Choroid plexus epithelial cell (primary cell): ENCODE measurements around the gene CCZ1.
"Not testable (repeated sequence)": the region's sequence is repeated elsewhere in the genome, so short reads cannot be mapped to it uniquely, and the experiment has no call there.

Source experiments
- DNase-seq: peaks from one replicate; pipeline ENCODE4 v3.0.0-alpha.2; 2010; ENCODE audit warnings: low read depth
- H3K4me3 ChIP-seq: 2 replicates; pipeline ENCODE4 v1.5.1; 2011; ENCODE audit warnings: low read depth, mild to moderate bottlenecking, control low read depth, low read length, moderate library complexity
- TF ChIP-seq, protein P1 (sequence below): conservative IDR thresholded peaks from 2 replicates; pipeline ENCODE4 v1.5.1; 2011; ENCODE audit warnings: low read depth, mild to moderate bottlenecking, control low read depth, inconsistent platforms, low read length, moderate library complexity

CCZ1 gene

DNA sequence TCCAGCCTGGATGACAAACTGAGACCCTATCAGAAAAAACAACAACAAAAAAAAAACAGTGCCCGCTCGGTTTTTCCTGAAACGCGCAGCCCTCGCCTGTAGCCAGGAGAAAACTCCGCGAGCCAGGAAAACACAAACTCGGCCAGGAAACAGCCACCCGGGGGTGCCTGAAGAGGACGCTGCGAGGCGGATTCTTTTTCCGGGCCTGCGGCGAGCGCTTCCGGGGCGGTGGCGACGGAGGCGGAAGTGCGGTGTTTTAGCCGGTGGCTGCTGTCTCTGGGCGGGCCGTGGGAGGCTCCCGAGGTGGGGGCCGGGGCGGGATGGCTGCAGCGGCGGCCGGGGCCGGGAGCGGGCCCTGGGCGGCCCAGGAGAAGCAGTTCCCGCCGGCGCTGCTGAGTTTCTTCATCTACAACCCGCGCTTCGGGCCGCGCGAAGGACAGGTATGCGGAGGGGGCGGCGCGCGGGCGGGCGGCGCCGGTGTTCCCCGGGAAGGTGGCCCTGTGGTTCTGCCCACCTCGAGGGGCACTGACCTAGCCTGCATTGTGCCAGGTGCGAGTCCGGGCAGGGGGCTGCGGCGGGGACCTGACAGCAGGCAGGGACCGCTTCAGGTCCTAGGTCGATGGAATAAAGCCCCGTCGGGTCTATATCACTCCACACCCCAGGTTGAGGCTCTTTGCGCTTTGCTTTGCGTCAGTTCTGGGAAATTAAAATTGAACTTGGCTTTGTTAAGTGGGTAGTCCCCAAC lies at the start of gene CCZ1:
Gene CCZ1, plus strand, starts transcription at position 254 of the 745 bp plus-strand sequence. Its CDS starts 67 bp downstream, at position 321.
- peak within 1 kb of the TSS; percentile 49 for H3K4me3 ChIP-seq
- TF ChIP-seq, protein P1, sequence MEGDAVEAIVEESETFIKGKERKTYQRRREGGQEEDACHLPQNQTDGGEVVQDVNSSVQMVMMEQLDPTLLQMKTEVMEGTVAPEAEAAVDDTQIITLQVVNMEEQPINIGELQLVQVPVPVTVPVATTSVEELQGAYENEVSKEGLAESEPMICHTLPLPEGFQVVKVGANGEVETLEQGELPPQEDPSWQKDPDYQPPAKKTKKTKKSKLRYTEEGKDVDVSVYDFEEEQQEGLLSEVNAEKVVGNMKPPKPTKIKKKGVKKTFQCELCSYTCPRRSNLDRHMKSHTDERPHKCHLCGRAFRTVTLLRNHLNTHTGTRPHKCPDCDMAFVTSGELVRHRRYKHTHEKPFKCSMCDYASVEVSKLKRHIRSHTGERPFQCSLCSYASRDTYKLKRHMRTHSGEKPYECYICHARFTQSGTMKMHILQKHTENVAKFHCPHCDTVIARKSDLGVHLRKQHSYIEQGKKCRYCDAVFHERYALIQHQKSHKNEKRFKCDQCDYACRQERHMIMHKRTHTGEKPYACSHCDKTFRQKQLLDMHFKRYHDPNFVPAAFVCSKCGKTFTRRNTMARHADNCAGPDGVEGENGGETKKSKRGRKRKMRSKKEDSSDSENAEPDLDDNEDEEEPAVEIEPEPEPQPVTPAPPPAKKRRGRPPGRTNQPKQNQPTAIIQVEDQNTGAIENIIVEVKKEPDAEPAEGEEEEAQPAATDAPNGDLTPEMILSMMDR, result peak; percentile 41
- peak; percentile 55 for DNase-seq

DNA sequence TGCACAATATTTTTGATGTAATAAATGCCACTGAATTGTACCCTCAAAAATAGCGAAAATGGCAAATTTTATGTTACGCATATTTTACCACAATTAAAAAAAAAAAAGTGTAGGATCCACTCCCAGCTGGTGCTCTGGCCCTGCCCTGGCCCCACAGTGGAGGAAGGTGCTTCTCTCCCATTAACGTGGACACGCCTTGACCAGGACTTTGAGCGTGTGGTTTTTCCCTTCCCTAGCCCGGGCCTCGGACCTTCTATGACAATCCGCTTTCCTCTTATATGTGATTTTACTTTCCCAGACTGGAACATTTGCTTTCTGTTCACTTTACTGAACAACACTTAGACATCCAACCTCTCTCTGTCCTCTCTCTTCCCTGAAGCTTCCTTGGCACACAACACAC lies 47.6 kb upstream of the CCZ1 start:
- TF ChIP-seq, protein P1, result no peak
- no peak overlapping the region for H3K4me3 ChIP-seq

DNA sequence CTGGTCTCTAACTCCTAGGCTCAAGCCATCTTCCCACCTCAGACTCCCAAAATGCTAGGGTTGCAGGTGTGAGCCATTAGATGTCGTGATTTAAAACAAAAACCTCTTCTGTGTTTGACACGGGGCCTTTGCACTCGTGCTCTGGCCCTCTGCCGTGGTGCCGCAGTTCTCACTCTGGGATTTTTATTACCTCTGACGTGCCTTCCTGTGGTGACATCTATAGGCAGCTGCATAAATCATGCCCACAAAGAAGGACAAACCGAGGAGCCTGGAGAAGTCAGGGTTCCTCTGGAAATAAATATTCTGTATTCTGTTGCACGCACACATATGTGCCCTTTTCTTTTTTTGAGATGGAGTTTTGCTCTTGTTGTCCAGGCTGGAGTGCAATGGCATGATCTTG lies 43.8 kb upstream of the CCZ1 start:
- no peak for DNase-seq
- no peak overlapping the region for H3K4me3 ChIP-seq
- TF ChIP-seq, protein P1, result no peak

More for the DNA sequence above, 47.6 kb upstream of the CCZ1 start:
- no peak for DNase-seq

DNA sequence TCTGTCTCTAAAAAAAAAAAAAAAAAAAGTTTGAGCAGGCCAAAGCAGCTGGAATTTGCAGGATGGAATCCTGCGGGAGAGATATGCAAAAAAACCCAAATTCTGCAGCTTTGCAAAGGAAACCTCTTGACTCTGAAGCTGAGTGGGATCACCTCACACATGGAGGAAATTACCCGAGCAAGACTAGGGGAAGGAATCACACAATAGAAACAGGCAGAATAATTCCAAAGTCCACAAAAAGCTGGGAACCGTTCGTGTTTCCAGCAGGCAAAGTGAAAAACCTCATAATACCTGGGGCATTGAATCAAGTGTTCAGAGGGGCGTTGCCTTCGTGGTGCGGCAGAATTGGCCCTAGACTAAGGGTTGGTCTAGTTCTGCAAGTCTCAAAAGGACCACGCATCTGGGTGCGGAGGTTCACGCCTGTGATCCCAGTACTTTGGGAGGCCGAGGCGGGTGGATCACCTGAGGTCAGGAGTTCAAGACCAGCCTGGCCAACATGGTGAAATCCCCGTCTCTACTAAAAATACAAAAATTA lies 41.4 kb upstream of the CCZ1 start:
- not testable (repeated sequence) for H3K4me3 ChIP-seq, DNase-seq

DNA sequence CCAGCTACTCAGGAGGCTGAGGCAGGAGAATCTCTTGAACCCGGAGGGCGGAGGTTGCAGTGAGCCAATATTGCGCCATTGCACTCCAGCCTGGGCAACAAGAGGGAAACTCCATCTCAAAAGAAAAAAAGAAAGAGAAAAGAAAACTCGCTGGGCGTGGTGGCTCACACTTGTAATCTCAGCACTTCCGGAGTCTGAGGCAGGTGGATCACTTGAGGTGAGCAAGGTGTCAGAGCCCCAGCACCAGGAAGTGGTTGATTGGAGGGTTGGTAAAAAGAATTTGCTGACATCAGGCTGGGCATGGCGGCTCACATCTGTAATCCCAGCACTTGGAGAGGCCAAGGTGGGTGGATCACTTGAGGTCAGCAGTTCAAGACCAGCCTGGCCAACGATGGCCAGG lies 40.0 kb upstream of the CCZ1 start:
- DNase-seq, result not testable (repeated sequence)

DNA sequence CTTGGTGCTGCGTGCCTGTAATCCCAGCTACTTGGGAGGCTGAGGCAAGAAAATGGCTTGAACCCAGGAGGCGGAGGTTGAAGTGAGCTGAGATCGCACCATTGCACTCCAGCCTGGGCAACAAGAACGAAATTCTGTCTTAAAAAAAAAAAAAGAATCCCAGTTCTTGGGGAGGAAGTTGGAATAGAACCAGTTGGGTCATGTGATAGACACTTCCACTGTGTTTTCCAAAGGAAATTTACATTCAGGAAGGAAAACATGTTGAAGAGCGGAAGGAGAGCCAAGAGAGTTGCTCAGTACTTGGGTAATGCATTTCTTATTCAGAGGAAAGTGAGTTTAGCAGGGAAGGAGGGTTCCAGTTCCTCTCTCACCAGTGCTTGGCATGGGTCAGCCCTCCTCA lies 37.3 kb upstream of the CCZ1 start:
- H3K4me3 ChIP-seq, DNase-seq: not testable (repeated sequence)

More for the DNA sequence above, 40.0 kb upstream of the CCZ1 start:
- not testable (repeated sequence) for H3K4me3 ChIP-seq

DNA sequence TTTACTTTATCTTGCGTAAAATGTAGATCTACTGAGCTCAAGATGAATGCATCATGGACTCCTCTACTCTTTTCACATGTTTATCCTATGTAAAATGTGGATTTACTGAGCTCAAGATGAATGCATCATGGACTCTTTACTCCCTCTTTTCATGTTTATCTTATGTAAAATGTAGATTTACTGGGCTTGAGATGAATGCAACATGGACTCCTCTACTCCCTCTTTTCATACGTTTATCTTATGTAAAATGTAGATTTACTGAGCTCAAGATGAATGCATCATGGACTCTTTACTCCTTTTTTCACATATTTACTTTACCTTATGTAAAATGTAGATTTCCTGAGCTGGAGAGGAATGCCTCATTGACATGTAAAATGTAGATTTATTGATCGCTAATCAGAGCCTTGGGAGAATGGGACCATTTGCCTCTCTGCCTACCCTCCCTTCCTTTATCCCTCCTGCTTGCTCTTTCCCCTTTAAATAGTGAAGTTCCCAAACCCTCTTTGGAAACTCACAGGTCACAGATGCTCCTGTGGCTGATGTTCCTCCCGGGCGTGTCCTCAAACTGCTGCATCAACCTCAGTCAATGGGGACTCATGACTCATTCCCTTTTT lies 35.7 kb upstream of the CCZ1 start:
- DNase-seq, H3K4me3 ChIP-seq: not testable (repeated sequence)

DNA sequence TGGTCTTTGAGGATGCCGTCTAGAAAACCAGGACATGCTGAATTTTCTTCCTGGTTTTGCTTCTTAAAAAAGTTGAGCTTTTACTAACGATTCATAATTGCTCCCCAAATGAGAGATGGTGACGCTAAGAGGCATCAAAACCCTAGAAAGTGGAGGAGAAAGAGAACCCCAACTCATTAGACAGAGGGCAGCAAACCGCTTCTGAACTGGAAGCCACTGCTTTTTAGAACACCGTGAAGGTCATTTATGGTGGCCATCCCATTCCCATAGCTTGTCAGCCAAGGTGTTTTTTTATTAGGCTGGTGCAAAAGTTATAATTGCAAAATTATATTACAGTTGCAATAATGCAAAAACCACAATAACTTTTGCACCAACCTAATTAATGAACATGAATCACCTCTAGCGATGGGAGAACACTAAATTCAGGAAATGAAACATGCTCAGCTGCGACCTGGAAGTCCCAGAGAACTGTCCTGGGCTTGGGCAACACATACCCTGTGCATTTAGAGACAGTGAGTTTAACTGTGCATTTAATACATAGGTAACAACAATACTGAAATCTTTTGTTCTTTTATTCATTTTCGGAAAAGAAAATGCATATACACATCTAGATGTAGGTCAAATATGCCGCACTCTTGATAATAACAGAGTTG lies 33.1 kb upstream of the CCZ1 start:
- not testable (repeated sequence) for DNase-seq, H3K4me3 ChIP-seq
- TF ChIP-seq, protein P1, result peak; percentile 1

DNA sequence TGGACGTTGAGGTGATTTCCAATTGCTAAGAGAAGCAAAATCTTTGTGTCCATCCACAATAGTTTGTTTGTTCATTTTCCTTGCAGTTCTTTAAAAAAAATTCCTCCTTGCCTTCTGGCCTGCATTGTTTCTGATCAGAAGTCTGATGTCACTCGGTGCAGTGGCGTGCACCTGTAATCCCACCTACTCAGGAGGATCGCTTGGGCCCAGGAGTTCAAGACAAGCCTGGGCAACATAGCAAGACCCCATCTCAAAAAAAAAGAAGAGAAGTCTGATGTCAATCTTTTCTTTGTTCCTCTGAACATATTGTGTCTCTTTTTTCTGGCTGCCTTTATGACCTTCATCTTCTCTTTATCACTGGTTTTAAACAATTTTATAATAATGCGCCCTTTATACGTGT lies 31.5 kb upstream of the CCZ1 start:
- H3K4me3 ChIP-seq, result no peak overlapping the region
- DNase-seq, result no peak
- TF ChIP-seq, protein P1, result no peak

DNA sequence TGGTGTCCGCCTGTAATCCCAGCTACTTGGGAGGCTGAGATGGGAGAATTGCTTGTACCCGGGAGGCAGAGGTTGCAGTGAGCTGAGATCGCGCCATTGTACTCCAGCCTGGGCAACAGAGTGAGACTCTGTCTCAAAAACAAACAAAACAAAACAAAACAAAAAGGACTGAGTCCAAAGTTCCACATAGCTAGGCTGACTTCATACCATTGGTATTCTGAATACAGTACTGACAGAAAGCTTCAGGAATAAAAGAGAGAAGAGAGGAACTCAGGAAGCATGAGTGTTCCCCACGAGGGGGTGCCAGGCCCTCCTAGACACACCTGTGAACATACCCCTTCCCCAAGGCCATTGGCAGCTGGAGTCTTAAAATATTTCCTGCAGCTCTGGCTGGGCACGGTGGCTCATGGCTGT lies 29.6 kb upstream of the CCZ1 start:
- H3K4me3 ChIP-seq, result not testable (repeated sequence)
- DNase-seq, result peak; percentile 6
